Measurements from ENCODE around the gene RNF13.
A peak's percentile ranks its signal among the peaks of the same experiment; 100 is the strongest.
"Not testable (repeated sequence)": the region's sequence is repeated elsewhere in the genome, so short reads cannot be mapped to it uniquely, and the experiment has no call there.

The RNF13 gene

DNA sequence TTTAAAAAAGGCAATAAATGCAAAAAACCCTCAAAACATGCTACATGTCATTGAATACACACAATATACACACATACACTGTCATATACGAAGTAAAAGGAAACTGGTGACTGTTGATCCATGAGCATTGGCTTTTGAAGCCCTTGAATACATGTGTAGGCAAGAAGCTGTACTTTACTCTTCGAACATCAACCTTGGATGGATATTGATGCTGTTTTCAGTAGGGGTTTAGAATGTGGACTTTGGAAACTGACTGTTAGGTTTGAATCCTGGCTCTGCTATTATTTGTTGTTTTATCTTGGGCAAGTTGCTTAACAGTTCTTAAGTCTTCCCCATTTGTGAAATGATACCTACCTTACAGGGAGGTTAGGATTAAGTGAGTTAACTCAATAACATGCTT lies 30.5 kb downstream of the RNF13 start:
- no peak for DNase-seq (ENCODE audit: low spot score)

DNA sequence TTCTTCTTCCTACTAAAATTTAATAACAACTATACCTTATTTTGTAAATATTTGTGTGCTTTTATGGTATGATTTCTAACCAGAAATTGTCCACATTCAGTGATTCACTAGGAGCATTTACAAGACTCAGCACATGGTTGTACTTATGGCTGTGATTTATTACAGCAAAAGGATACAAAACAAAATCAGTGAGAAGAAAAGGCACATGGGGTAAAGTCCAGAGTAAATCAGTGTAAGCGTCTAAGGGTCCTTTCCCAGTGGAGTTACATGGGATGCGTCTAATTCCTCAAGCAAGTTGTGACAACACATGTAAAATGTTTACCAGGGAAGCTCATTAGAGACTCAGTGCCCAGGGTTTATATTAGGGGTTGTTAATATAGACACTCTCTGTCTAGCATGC lies 31.1 kb downstream of the RNF13 start:
- no peak for DNase-seq (ENCODE audit: low spot score)

DNA sequence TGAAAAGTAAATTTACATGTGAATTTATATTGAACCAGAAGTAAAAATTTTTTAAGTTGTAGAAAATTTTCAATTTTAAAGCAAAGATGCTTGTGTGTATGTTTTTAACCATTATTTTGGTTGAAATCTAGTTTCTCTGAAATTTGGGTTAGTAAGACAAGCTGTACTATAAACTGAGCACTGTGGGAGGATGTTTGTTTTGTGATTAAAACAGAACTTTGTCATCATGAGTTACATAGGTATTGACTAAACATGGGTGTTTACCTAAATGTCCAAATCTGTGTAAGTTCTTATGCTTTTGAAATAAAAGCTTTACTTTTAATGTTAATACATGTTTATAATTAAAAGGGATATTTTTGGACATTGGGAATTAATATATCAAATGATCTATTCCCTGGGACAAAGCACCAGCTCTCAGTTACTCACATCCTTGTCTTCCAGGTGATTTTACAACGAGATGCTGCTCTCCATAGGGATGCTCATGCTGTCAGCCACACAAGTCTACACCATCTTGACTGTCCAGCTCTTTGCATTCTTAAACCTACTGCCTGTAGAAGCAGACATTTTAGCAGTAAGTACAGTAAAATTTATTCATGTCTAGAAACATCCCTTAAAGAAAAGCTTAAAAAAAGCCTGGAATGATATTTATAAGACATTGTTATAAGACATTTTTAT lies 32.7 kb downstream of the RNF13 start:
- DNase-seq (ENCODE audit: low spot score): no peak

DNA sequence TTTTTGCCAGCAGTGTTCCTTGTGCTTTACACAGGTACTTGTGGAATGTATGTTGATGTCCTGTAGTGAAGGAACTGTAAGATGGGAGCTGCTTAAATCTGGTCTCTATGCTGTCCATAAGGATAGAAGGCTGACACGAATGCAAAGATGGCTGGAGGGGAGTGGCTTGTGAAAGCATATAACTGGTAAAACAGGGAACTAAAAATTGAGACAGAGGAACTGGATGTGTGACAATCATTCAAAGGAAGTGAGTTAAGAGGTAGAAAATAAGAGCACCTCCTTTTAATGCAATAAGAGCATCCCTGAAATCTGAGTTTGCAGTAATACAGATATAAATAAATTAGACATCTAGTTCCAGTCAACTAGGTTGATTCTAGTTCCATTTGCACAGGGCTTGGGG lies 35.2 kb downstream of the RNF13 start:
- DNase-seq (ENCODE audit: low spot score): no peak

DNA sequence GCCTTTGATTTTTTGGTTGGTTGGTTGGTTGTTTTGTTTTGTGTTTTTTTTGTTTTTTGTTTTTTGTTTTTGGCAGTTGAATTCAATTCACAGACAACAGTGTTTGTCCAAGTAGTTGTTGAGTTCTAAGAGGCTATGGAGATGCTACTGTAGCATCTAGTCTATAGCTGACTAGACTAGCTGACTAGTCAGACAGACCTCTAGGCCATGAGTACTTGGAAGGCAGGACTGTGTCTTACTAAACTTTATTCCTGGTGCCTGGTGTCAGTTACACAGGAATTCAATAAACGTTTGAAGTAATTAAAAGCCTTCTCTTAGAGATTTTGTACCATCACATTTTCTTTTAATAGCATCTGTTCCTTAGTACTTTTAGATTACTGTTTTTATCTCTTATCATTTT lies 35.7 kb downstream of the RNF13 start:
- no peak for DNase-seq (ENCODE audit: low spot score)

DNA sequence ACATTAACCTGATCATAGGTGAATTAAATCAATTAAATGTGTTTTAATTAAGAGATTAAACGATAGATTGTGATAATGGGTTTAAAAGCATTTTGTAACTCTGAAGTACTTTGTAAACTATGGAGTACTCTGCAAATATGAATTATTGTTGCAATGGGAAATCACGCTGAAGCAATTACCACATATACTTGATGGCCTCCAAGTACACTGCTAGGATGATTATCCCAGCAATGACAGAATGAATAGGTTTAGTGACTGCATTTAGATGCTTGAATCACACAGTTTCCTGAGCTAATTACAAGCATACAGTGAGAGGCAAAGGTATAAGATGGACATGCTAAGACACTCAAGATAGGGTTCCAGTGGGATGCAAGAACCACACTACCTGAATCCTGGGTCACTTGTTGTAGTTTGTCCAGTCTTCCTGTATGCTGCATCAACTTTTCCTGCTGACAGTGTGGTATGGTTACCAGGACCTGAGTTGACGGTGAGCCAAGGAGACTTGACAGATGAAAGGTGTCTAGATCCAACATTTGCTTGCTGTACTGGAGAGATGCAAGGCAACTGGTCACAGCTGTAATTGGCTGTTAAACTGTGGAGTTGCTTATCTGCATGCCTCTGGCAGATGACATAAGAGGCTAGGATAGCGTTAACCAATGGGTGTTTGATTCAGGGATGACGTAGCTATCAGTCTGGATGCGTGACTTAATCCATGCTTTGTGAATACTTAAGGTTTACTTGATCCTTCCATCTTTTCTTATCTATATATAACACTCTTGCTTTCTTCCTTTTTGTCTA lies 38.0 kb downstream of the RNF13 start:
- DNase-seq (ENCODE audit: low spot score): no peak

DNA sequence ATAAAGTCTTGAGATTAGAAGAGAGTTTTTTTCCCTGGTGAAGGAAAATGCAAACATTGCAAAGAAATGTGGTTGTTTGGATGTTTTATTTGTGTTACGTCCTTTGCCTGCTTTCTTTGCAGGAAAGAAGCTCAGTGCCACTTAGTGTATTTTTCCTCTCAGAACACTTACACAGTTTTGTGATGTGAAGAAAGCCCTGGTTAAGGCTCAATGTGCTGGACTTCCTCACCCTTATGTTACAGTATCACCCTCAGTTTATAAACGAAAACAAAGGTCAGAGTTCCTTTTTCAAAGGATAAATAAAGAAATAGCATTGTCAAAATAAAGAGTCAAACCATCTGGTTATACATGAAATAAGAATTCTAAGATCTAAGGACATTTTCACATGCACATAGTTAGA lies 45.9 kb downstream of the RNF13 start:
- no peak for DNase-seq (ENCODE audit: low spot score)

DNA sequence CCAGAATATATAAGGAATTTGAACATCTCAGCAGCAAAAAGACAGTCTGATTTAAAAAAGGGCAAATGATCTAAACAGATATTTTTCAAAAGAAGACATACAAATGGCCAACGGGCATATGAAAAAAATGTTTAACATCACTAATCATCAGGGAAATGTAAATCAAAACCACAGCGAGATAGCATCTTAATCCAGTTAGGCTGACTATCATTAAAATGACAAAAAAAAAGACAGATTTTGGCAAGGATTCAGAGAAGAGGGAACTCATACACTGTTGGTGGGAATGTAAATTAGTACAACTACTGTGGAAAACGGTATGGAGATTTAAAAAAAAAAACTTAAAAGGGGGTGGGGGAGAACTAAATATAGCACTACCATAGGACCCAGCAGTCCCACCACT lies 47.9 kb downstream of the RNF13 start:
- no peak for DNase-seq (ENCODE audit: low spot score)

DNA sequence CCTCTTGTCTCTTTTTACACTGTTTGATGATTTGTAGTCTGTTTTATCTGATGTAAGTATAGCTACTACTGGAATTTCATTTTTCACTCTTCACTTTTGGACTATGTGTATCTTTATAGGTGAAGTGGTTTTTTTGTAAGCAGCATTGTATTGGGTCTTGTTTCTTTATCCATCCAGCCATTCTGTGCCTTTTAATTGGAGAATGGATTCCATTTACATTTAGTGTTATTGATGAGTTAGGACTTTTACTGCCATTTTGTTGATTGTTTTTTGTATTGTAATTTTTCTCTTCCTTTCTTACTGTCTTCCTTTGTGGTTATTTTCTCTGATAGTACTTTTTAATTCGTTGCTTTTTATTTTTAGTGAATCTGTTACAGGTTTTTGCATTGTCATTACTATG lies 54.5 kb downstream of the RNF13 start:
- DNase-seq (ENCODE audit: low spot score): no peak

DNA sequence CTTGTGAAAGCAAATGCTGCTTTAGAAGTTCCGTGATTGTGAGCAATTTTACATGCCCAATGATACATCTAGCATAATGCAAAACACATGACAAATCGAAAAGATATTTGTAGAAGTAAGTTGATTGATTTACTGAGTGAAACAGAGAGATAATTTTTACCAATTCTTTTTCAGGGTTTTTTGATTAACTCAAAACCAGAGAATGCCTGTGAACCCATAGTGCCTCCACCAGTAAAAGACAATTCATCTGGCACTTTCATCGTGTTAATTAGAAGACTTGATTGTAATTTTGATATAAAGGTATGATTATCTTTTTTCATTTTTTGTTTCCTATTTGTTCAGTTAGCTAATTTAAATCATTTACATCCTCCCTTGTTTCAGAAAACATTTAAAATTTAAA lies 58.8 kb downstream of the RNF13 start:
- no peak for DNase-seq (ENCODE audit: low spot score)

DNA sequence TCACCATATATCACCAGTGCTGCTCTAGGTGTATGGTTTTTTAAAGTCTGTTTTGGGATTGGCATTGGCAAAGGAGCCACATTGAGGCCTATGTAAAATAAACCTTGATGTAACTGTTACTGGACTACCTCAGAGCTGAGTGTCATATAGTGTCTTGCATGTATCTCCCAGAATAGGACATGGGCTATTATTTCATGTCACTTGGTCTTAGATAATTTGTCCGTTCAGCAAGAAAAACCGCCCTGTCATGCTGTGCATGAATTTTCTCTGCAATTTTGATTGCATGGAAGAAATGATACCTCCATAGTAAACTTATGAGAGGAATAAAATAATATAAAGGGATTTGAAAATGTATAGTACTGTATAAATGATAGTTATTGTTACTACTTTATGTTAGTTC lies 59.6 kb downstream of the RNF13 start:
- DNase-seq (ENCODE audit: low spot score): no peak

DNA sequence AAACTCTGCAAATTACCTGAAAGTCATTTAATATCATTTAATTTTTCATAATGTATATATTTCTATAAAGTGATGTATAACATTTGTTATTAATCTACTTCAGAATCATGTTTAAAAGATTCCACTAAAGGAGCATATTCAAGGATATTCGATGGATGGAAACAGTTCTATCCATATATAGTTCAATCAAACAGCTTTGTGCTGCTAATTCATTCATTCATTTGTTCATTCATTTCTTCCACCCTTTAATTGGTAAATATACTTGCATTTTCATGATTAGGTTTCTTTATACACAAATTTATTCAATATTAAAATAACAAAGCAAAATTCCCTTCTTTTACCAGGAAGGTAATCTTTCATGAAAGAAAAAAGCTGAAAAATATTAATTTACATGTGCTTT lies 64.7 kb downstream of the RNF13 start:
- DNase-seq (ENCODE audit: low spot score): no peak

DNA sequence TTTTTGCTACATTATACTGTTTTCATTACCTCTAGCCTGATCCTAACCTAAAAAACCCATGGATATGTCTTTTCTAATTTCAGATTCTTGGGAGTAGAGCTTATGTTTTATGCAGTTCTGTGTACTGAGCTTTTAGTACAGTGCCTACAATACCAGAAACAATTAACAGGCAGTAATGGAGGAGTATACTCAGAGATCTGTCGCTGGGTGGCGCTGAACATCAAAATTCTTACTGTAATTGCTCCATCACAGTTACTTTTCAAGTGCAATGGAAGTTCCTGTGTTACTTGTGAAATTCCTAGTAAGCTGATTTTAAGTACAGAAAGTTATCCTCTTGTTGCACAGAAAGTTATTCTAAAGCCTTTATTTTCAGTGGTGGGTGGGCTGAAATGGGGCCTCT lies 66.9 kb downstream of the RNF13 start:
- peak; percentile 52 for DNase-seq (ENCODE audit: low spot score)

DNA sequence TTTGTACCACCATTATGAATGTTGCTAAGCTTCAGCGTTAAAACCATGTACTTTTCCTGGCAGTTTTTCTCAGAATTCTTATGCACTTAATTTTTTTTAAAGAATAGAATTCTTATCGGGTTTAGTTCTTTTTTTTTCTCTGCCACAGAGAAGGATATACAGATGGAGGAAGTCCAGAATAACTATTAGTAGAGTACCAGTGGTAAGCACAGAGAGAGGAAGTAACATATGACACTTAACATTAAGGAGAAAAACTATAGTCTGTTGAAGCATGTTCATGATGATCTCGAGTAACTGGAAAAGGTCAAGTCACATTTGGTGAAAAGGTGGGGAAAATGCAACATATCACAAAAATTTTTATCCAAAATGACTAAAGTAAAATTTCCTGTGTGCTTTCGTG lies 68.9 kb downstream of the RNF13 start:
- no peak for DNase-seq (ENCODE audit: low spot score)

DNA sequence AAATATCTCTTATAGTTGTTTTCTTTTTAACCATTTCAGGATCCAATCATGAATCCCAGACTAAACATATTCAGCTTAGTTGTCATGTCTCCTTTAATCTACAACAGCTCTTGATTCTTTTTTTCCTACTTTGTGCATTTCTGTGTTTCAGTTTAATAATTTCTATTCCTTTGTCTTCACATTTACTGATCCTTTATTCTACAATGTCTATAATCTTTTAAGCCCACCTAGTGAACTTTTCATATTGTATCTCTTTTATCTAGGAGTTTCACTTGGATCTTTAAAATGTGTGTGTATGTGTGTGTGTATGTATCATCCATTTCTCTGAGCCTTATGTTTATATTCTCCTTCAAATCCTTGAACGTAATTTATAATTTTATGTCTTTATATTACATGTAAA lies 70.1 kb downstream of the RNF13 start:
- no peak for DNase-seq (ENCODE audit: low spot score)

DNA sequence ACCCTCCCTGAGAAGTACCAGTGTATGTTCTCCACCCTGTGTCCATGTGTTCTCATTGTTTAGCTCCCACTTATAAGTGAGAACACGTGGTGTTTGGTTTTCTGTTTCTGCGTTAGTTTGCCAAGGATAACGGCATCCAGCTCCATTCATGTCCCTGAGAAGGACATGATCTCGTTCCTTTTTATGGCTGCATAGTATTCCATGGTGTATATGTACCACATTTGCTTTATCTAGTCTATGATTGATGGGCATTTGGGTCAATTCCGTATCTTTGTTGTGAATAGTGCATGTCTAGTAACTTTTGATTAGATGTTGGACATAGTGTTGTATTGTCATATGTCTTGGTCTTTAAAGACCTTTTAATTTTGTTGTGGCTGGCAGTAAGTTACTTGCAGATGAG lies 70.8 kb downstream of the RNF13 start:
- not testable (repeated sequence) for DNase-seq (ENCODE audit: low spot score)

DNA sequence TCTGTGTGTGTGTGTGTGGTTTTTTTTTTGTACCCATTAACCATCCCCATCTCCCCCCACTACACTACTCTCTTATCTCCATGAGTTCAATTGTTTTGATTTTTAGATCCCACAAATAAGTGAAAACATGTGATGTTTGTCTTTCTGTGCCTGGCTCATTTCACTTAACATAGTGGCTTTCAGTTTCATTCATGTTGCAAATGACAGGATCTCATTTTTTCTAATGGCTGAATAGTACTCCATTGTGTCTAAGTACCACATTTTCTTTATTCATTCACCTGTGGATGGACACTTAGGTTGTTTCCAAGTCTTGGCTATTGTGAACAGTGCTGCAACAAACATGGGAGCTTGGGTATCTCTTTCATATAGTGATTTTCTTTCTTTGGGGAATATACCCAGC lies 71.8 kb downstream of the RNF13 start:
- not testable (repeated sequence) for DNase-seq (ENCODE audit: low spot score)

DNA sequence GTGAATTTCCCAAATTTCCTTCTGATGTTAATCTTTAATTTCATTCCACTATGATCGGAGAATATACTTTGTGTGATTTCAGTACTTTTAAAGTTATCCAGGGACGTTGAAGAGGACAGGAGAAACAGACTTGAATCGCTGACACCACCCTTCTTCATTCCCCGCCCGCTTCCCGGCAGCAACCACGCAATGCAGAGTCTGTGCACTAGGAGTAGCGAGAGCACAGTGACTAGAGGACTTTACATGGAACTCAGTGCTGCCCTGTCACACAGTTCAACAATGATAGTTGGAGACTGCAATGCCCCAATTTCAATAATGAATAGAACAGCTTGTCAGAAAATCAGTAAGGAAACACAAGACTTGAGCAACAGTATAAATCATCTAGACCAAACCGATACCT lies 73.9 kb downstream of the RNF13 start:
- DNase-seq (ENCODE audit: low spot score): no peak

DNA sequence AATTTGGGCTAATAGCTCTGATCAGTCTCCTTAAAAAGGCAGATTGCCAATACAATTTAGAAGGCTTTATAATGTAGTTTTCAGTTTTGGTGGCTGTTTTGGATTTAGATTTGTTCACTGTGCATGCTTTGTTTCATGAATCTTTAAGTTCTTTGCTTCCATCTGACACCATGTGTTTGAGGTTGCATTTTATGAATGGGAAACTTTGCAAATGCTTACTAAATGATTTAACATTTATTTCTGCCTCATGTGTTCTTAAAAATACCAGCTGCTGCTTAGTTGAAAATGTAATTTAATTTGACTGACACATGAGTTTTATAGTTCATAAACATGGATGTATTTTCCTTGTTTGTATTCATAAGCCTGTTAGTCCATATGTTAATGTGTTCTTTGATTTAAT lies 78.6 kb downstream of the RNF13 start:
- DNase-seq (ENCODE audit: low spot score): no peak

DNA sequence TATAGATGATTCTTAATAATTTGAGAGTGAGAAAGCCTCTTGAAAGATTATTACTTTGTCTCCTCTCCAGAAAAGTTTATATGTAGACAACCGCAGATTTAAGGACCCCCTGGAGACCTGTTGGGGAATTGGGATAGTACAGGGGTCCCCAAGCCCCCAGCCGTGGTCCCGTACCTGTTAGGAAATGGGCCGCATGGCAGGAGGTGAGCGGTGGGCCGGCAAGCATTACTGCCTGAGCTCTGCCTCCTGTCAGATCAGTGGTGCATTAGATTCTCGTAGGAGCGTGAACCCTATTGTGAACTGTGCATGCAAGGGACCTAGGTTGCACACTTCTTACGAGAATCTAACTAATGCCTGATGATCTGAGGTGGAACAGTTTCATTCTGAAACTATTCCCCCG lies 79.4 kb downstream of the RNF13 start:
- DNase-seq (ENCODE audit: low spot score): no peak

DNA sequence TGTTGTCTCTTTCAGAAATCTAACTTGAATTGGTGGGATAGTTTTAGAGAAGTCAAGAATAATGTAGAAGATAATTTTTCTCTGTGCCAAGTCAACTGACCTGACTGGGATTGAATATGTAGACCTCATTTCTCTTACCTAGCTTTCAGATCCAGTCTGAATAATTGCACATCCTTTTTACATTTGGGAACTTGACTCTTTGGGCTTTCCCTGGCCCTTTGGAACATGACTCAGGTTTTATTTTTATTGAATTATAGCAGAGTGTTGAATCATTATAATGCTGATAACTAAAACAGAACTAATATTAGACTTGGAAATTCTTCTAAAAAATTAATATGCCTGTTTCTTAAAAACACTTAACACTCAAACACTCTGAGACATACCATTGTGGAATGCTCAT lies 81.2 kb downstream of the RNF13 start:
- peak; percentile 11 for DNase-seq (ENCODE audit: low spot score)

DNA sequence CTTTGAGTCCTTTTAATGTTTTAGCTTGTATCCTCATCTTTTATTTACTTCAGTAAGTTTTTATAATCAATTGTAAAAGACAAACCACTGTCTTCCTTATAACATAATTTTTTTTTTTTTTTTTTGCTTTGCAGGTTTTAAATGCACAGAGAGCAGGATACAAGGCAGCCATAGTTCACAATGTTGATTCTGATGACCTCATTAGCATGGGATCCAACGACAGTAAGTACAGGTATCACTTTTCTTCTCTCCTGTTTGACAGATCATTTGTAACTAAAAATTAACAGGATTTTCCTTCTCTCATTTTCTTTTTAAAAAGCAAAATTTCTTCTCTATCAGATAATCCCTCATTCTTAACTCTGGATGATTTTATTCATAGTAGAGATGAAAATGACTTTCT lies 82.3 kb downstream of the RNF13 start:
- DNase-seq (ENCODE audit: low spot score): no peak

DNA sequence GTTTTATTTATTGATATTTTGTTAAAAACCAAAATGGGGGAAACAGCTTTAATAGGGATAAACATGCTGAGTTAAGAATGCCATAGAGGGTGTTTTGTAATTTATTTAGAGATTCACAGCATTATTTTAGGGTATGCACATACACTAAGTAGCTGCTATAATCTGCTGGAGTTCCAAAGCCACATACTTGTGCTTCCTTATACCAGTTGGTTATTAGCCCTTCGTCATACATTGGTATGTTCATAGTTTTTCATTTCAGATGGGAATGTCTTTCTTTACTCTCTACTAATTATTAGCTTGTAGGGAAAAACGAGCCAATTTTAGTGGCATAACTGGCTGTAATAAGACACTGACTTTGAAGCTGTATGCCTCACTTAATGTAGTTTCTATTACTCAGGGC lies 82.8 kb downstream of the RNF13 start:
- DNase-seq (ENCODE audit: low spot score): no peak

DNA sequence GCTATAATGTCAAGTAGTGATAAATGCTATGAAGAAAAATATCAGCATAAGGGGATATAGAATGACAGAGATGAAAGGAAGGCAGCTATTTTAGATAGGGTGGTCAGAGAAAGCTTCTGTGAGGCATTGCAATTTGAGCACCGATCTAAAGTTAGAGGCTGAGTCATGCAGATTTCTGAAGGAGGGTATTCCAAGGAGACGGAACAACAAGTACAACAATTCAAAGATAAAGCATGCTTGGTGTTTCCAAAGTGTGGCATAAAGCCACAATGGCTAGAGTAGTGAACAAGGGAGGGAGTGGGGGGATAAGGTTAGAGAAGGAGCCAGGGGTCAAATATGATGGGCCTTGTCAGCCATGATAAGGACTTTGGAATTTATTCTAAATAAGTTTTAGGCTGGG lies 85.8 kb downstream of the RNF13 start:
- peak; percentile 8 for DNase-seq (ENCODE audit: low spot score)
